Fibroblast of lung (primary cell): ENCODE results near the gene KLHL6. TPM values are rescaled to one million over a fixed set of nuclear protein-coding genes. Genes with fewer than 3 reads are reported as not detected.

Experiments
- DNase-seq, 2 donors: peaks; one replicate each; pipeline versions ENCODE4 v3.0.0 to v3.0.0-alpha.2; 2010; ENCODE audit warnings: low read depth in 2 of 2
- H2AFZ ChIP-seq: 2 replicates; pipeline ENCODE4 v1.5.1; 2012; ENCODE audit warnings: low read length, control low read depth, inconsistent platforms
- H3K27ac ChIP-seq: 2 replicates; pipeline ENCODE4 v1.5.1; 2011; ENCODE audit warnings: low read length, control low read depth; ENCODE audit not compliant: insufficient read depth
- H3K27me3 ChIP-seq: 2 replicates; pipeline ENCODE4 v1.5.1; 2011; ENCODE audit warnings: mild to moderate bottlenecking, low read length; ENCODE audit not compliant: control insufficient read depth, insufficient read depth
- H3K36me3 ChIP-seq: 2 replicates; pipeline ENCODE4 v1.5.1; 2011; ENCODE audit warnings: low read length; ENCODE audit not compliant: control insufficient read depth, insufficient read depth
- H3K4me1 ChIP-seq: 2 replicates; pipeline ENCODE4 v1.5.1; 2011; ENCODE audit warnings: low read length; ENCODE audit not compliant: control insufficient read depth, insufficient read depth; ENCODE audit errors: extremely low read depth
- H3K4me2 ChIP-seq: 2 replicates; pipeline ENCODE4 v1.5.1; 2011; ENCODE audit warnings: low read length, control low read depth; ENCODE audit not compliant: insufficient read depth; ENCODE audit errors: extremely low read depth
- H3K4me3 ChIP-seq, 4 experiments: fragments of 200-600 bp in 1 of 4; sonication (generic) in 1 of 4; replicated peaks in 1 of 4; 2 replicates each; pipeline ENCODE4 v1.5.1; 2011 to 2016; ENCODE audit warnings: low read length in 4 of 4, low read depth in 3 of 4, mild to moderate bottlenecking in 3 of 4, control low read depth in 2 of 4, inconsistent platforms in 1 of 4, mixed read lengths in 1 of 4; ENCODE audit not compliant: insufficient read depth in 1 of 4; ENCODE audit errors: control extremely low read depth in 1 of 4
- H3K79me2 ChIP-seq: 2 replicates; pipeline ENCODE4 v1.5.1; 2012; ENCODE audit warnings: mild to moderate bottlenecking, low read length, inconsistent platforms; ENCODE audit not compliant: control insufficient read depth, insufficient read depth
- H3K9ac ChIP-seq: 2 replicates; pipeline ENCODE4 v1.5.1; 2011; ENCODE audit warnings: mild to moderate bottlenecking, low read length, control low read depth; ENCODE audit not compliant: insufficient read depth
- H3K9me3 ChIP-seq: 2 replicates; pipeline ENCODE4 v1.5.1; 2012; ENCODE audit warnings: low read depth, low read length; ENCODE audit not compliant: control insufficient read depth, insufficient read depth
- H4K20me1 ChIP-seq: 2 replicates; pipeline ENCODE4 v1.5.1; 2011; ENCODE audit warnings: low read length; ENCODE audit not compliant: control insufficient read depth, insufficient read depth; ENCODE audit errors: extremely low read depth
- EZH2 ChIP-seq: IDR thresholded peaks from 2 replicates; pipeline ENCODE4 v1.5.1; 2012; ENCODE audit warnings: low read length, control low read depth, mild to moderate bottlenecking; ENCODE audit errors: missing control alignments
- polyA plus RNA-seq, 2 donors: library from polyadenylated mRNA; depleted of rRNA in 1 of 2; stranded (reverse) in 1 of 2; unstranded in 1 of 2; fragments of >200 nt; gene quantifications; 2 replicates each; pipeline ENCODE4 v1.2.1, GENCODE V29; 2011 to 2012; ENCODE audit warnings: missing spikeins in 1 of 2
- total RNA-seq: library from RNA; depleted of rRNA; stranded (reverse); fragments of >200 nt; gene quantifications from 2 replicates; pipeline ENCODE4 v1.2.1, GENCODE V29; 2014
- TF ChIP-seq, protein P1 (sequence below), 2 donors: IDR thresholded peaks in 1 of 2; conservative IDR thresholded peaks in 1 of 2; 1 replicate in 1 of 2; 2 replicates in 1 of 2; pipeline ENCODE4 v1.5.1; 2011 to 2012; ENCODE audit warnings: low read length in 2 of 2, control low read depth in 1 of 2, inconsistent platforms in 1 of 2, low read depth in 1 of 2, mild to moderate bottlenecking in 1 of 2

Gene KLHL6
- total and polyA plus RNA-seq, 2 donors (not counting 1 experiment from before 2014, with no cell fraction given): not detected

DNA sequence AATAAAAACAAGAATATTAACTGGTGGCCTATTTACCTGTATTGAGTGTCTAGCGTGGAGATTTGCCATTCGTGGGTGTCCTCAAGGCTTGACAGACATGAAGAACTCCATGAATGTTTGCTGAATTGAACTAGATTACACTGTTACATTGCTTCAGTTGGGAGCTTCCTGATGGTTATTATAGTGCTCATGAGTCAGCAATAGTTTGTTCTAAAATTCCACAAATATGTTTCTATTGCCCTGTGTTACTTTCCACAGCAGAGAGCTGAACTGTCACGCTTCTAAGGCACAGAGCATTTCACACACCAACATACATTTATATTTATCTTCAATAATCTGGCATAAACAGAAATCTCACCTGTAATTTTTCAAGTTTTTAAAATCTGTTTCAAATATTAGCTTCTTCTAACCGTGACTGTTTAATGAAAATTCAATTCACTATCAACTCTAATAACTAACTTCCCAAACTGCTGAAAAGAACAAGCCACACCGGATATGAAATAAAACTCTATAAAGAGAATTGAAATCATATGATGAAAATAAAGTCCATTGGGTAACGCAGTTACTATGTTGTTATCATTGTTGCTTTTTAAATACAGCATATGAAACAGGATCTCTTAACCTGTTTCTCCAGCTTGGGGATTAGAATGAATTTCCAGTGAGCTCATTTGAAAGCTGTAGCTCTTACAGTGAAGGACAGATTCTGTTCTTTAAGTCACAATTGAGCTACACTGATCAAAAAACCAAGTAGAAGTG, 65.9 kb downstream of the KLHL6 start:
- Histone ChIP-seq H3K79me2 (no peaks in the 10 kb centered on the region), H4K20me1 (no peaks in the 10 kb centered on the region), H3K4me1 (no peaks in the 10 kb centered on the region), H3K27ac (no peak overlapping the region), H3K4me3 (no peak overlapping the region), H3K9me3 (no peaks in the 10 kb centered on the region), H3K27me3 (peaks cover 2% of the 10 kb centered on the region), H3K36me3 (no peaks in the 10 kb centered on the region), H3K4me2 (no peak overlapping the region), H3K9ac (no peak overlapping the region), H2AFZ (no peak overlapping the region)
- no peak for TF ChIP-seq EZH2
- TF ChIP-seq, protein P1, sequence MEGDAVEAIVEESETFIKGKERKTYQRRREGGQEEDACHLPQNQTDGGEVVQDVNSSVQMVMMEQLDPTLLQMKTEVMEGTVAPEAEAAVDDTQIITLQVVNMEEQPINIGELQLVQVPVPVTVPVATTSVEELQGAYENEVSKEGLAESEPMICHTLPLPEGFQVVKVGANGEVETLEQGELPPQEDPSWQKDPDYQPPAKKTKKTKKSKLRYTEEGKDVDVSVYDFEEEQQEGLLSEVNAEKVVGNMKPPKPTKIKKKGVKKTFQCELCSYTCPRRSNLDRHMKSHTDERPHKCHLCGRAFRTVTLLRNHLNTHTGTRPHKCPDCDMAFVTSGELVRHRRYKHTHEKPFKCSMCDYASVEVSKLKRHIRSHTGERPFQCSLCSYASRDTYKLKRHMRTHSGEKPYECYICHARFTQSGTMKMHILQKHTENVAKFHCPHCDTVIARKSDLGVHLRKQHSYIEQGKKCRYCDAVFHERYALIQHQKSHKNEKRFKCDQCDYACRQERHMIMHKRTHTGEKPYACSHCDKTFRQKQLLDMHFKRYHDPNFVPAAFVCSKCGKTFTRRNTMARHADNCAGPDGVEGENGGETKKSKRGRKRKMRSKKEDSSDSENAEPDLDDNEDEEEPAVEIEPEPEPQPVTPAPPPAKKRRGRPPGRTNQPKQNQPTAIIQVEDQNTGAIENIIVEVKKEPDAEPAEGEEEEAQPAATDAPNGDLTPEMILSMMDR (conservative IDR thresholded peaks at IDR 0.05 in 1 of 2, IDR thresholded peaks at IDR 0.05 in 1 of 2; ENCODE audit: low read depth in 1 of 2, low read length in 2 of 2): no peak
- peak; percentile 21 to 43 for DNase-seq

GRCh38 chr3:183488343-183488742, 67.2 kb downstream of the KLHL6 start:
- H3K27ac ChIP-seq: no peak overlapping the region
- no peaks in the 10 kb centered on the region for H3K79me2 ChIP-seq
- no peak overlapping the region for H3K4me2 ChIP-seq
- no peak overlapping the region for H3K4me3 ChIP-seq
- peaks cover 2% of the 10 kb centered on the region for H3K27me3 ChIP-seq
- no peaks in the 10 kb centered on the region for H3K36me3 ChIP-seq
- H3K9me3 ChIP-seq: no peaks in the 10 kb centered on the region
- H3K4me1 ChIP-seq: no peaks in the 10 kb centered on the region
- no peaks in the 10 kb centered on the region for H4K20me1 ChIP-seq
- TF ChIP-seq, protein P1 (conservative IDR thresholded peaks at IDR 0.05 in 1 of 2, IDR thresholded peaks at IDR 0.05 in 1 of 2; ENCODE audit: low read depth in 1 of 2, low read length in 2 of 2): no peak
- TF ChIP-seq EZH2: no peak
- DNase-seq: no peak
- H3K9ac ChIP-seq: no peak overlapping the region
- no peak overlapping the region for H2AFZ ChIP-seq

- Histone ChIP-seq H3K4me2 (no peak overlapping the region), H3K4me1 (no peaks in the 10 kb centered on the region), H3K79me2 (no peaks in the 10 kb centered on the region), H3K4me3 (no peak overlapping the region), H3K9me3 (no peaks in the 10 kb centered on the region), H3K9ac (no peak overlapping the region), H2AFZ (no peak overlapping the region), H3K27ac (no peak overlapping the region), H4K20me1 (no peaks in the 10 kb centered on the region), H3K27me3 (peaks cover 2% of the 10 kb centered on the region), H3K36me3 (no peaks in the 10 kb centered on the region)
- TF ChIP-seq, protein P1 (conservative IDR thresholded peaks at IDR 0.05 in 1 of 2, IDR thresholded peaks at IDR 0.05 in 1 of 2; ENCODE audit: low read depth in 1 of 2, low read length in 2 of 2): no peak
- TF ChIP-seq EZH2: no peak
- DNase-seq: no peak
These were observed 67.6 kb downstream of the KLHL6 start for GRCh38 chr3:183487896-183488295.
